ENCODE results near the gene KCND3. TPM values are rescaled to one million over a fixed set of nuclear protein-coding genes. Genes with fewer than 3 reads are reported as not detected.

Gene KCND3
- total RNA-seq, 1 donor from 2014 or later = under 0.01 TPM

DNA sequence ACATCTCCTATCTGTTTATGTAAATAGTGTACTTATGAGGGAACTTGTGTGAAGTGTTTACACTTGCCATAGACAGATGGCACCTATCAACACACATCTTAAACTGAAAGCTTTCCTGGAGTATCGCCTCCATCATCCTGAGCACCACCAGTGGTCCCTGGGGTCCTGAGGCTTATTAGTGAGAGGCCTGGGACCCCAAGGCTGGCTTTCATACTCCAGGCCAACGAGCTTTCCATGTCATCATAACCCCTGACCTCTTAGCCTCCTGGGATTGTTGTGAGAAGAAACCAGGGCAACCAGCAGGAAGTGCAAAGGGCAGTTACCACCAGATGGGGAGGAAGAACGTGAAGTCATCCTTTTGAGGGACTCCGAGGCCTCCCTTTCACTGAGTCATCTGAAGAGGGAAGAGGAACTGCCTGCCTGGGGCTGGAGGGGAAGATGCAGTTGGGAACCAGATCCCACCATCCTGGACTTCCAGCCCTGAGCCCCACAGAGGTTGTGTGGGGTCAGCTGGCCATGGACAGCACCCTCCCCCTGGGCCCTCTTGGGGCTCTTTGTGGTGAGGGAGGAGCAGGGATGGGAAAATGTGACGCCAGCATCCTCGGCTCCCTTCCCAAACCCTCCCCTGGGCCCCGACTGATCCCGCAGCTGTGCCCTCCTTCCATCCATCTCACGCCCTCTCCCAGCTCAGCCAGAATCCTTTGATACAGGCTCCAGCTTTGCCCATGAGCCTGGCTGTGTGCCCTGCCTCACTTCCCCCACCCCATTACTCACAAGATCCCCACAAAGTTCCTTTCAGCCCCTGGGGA, 256.1 kb downstream of the KCND3 start:
- Histone ChIP-seq H3K4me3 (ENCODE audit: low read depth, low read length) (no peak overlapping the region), H3K27me3 (ENCODE audit: control insufficient read depth, insufficient read depth, low read length) (peaks cover 2% of the 10 kb centered on the region), H3K36me3 (ENCODE audit: control insufficient read depth, insufficient read depth, low read length) (no peaks in the 10 kb centered on the region)
- no peak for DNase-seq (ENCODE audit: low read depth)
- no peak for TF ChIP-seq CTCF (IDR thresholded peaks at IDR 0.05; ENCODE audit: insufficient read depth, low read length, poor library complexity, severe bottlenecking)

DNA sequence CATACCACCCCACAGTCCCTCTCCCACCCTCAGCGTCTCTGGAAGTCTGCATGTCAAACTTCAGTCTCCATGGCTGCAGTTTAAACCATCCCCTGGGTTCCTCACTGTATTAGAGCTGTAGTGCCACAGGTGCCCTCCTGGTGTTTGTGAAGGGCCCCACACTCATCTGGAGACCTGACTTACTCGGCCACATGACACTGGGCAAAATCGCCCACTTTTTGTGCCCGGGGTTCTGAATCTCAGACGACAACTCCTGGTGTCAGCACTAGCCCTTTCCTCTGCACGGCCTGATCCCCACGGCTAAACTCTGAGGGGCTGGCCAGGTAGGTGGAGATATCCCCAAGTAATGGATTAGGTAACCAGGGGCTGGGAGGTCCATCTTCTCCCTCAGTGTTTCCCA, 256.8 kb downstream of the KCND3 start:
- no peak overlapping the region for H3K4me3 ChIP-seq (ENCODE audit: low read depth, low read length)
- no peak for DNase-seq (ENCODE audit: low read depth)
- TF ChIP-seq CTCF (IDR thresholded peaks at IDR 0.05; ENCODE audit: insufficient read depth, low read length, poor library complexity, severe bottlenecking) = no peak
- H3K36me3 ChIP-seq (ENCODE audit: control insufficient read depth, insufficient read depth, low read length) = no peaks in the 10 kb centered on the region
- H3K27me3 ChIP-seq (ENCODE audit: control insufficient read depth, insufficient read depth, low read length) = peaks cover 2% of the 10 kb centered on the region

DNA sequence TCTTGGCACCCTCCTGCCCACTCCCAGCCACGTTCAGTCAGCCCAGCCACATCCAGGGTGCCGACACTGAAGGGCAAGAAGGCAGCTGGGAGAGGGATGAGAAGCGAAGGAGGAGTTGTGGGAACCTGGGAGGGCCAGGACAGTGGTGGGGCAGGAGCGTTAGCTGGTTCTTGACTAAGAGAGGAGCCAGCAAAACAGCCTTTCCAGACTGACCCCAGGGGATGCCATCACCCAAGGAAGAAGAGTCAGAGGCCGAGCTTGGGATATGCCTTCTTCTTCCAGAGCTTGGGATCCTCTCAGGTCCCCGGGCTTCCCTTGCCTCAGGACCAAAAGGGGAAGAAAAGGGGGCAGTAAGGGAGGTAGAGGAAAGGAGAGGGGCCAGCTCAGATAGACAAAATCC, 257.5 kb downstream of the KCND3 start:
- DNase-seq (ENCODE audit: low read depth) = no peak
- Histone ChIP-seq H3K36me3 (ENCODE audit: control insufficient read depth, insufficient read depth, low read length) (no peaks in the 10 kb centered on the region), H3K4me3 (ENCODE audit: low read depth, low read length) (no peak overlapping the region), H3K27me3 (ENCODE audit: control insufficient read depth, insufficient read depth, low read length) (no peaks in the 10 kb centered on the region)
- no peak for TF ChIP-seq CTCF (IDR thresholded peaks at IDR 0.05; ENCODE audit: insufficient read depth, low read length, poor library complexity, severe bottlenecking)

DNA sequence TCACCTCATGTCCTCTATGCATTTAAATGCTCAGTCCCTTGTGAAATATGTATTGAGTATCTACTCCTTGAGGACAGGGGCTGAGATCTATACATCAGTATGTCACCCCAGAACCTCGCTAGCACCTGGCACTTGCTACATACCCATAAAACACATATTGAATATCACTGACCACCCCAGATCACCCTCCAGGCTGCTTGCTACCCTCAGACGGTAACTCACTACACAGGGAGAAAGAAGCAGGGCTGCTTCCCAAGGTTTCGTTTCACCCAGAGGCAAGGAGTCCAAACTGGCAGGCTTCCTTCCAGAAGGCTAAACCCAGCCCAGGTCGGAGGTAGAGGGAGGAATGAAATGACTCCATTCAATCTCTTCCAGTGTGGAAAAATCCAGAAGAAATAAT, 258.8 kb downstream of the KCND3 start:
- Histone ChIP-seq H3K27me3 (ENCODE audit: control insufficient read depth, insufficient read depth, low read length) (no peaks in the 10 kb centered on the region), H3K36me3 (ENCODE audit: control insufficient read depth, insufficient read depth, low read length) (no peaks in the 10 kb centered on the region), H3K4me3 (ENCODE audit: low read depth, low read length) (no peak overlapping the region)
- no peak for TF ChIP-seq CTCF (IDR thresholded peaks at IDR 0.05; ENCODE audit: insufficient read depth, low read length, poor library complexity, severe bottlenecking)
- no peak for DNase-seq (ENCODE audit: low read depth)

- Histone ChIP-seq H3K36me3 (ENCODE audit: control insufficient read depth, insufficient read depth, low read length) (no peaks in the 10 kb centered on the region), H3K4me3 (ENCODE audit: low read depth, low read length) (no peak overlapping the region), H3K27me3 (ENCODE audit: control insufficient read depth, insufficient read depth, low read length) (no peaks in the 10 kb centered on the region)
- DNase-seq (ENCODE audit: low read depth) = no peak
- TF ChIP-seq CTCF (IDR thresholded peaks at IDR 0.05; ENCODE audit: insufficient read depth, low read length, poor library complexity, severe bottlenecking) = no peak
Measured at GRCh38 chr1:111729946-111730681, 259.4 kb downstream of the KCND3 start.

Data from kidney epithelial cell (primary cell).